ENCODE data around the gene OR5AP2. TPM values are rescaled to one million over a fixed set of nuclear protein-coding genes. Genes with fewer than 3 reads are reported as not detected.

OR5AP2 gene
- total and polyA plus RNA-seq, 2 donors (not counting 3 experiments of a cell fraction or from before 2014, with no cell fraction given), result not detected

- no peaks in the 10 kb centered on the region for H3K9me1 ChIP-seq (replicated peaks; ENCODE audit: control insufficient read depth, extremely low read depth, insufficient read depth, low read length)
- no peak overlapping the region for H2AFZ ChIP-seq (ENCODE audit: low read depth, low read length)
- H3K9ac ChIP-seq (replicated peaks; ENCODE audit: extremely low read depth, insufficient read depth, low read length), result no peak overlapping the region
- no peaks in the 10 kb centered on the region for H3K79me2 ChIP-seq (ENCODE audit: control insufficient read depth, insufficient read depth, low read length)
- H3K36me3 ChIP-seq (ENCODE audit: control insufficient read depth in 2 of 2, extremely low read depth in 1 of 2, insufficient read depth in 2 of 2, low read length in 2 of 2), result no peaks in the 10 kb centered on the region
- DNase-seq (ENCODE audit: low read depth, low spot score) (no peak), FAIRE-seq (no peak)
- dilution Hi-C loops (cut with MboI; ENCODE audit: extremely low pct_ligation_motif_present, low sequenced_read_pairs), result no loop called here
- POLR2A ChIA-PET, result no interaction called here
- H3K27me3 ChIP-seq (ENCODE audit: control insufficient read depth in 2 of 2, insufficient read depth in 2 of 2, low read length in 2 of 2), result no peaks in the 10 kb centered on the region
- intact Hi-C loops (cut with micrococcal nuclease), result no loop called here
- CTCF ChIA-PET, result no interaction called here
- no peaks in the 10 kb centered on the region for H4K20me1 ChIP-seq (replicated peaks; ENCODE audit: control insufficient read depth, extremely low read depth, insufficient read depth, low read length)
- H3K9me3 ChIP-seq (replicated peaks; ENCODE audit: control insufficient read depth, insufficient read depth, low read length), result no peaks in the 10 kb centered on the region
- no peak overlapping the region for H3K4me2 ChIP-seq (ENCODE audit: insufficient read depth, low read length)
- no peaks in the 10 kb centered on the region for H3K4me1 ChIP-seq (ENCODE audit: control insufficient read depth, extremely low read depth, insufficient read depth, low read length)
- no TSS peak for BruUV-seq (replicated peaks)
- TF ChIP-seq CTCF (IDR thresholded peaks at IDR 0.05; ENCODE audit: extremely low read depth in 1 of 2, insufficient read depth in 1 of 2, low read depth in 1 of 2, low read length in 2 of 2) (no peak), MYC (IDR thresholded peaks at IDR 0.05; ENCODE audit: low read depth, low read length) (no peak), POLR2A (IDR thresholded peaks at IDR 0.05; ENCODE audit: low read depth, low read length) (no peak), JUN (IDR thresholded peaks at IDR 0.05; ENCODE audit: borderline replicate concordance, insufficient read depth, insufficient read length, low read depth) (no peak), EZH2 (IDR thresholded peaks at IDR 0.05; ENCODE audit: borderline replicate concordance, low read depth, low read length, severe bottlenecking) (no peak), GATA2 (IDR thresholded peaks at IDR 0.05; ENCODE audit: insufficient read depth, insufficient read length, low read depth, low read length) (no peak), POLR2AphosphoS5 (IDR thresholded peaks at IDR 0.05; ENCODE audit: insufficient read depth, low read depth, low read length) (no peak), FOS (IDR thresholded peaks at IDR 0.05; ENCODE audit: borderline replicate concordance, insufficient read depth, low read length) (no peak)
- TF ChIP-seq, protein P1, sequence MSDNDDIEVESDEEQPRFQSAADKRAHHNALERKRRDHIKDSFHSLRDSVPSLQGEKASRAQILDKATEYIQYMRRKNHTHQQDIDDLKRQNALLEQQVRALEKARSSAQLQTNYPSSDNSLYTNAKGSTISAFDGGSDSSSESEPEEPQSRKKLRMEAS (IDR thresholded peaks at IDR 0.05; ENCODE audit: insufficient read depth, insufficient read length), result no peak
- H3K4me3 ChIP-seq (replicated peaks in 1 of 3; ENCODE audit: insufficient read depth in 1 of 3, low read depth in 1 of 3, low read length in 3 of 3), result no peak overlapping the region
- H3K27ac ChIP-seq (ENCODE audit: insufficient read depth, low read depth, low read length), result no peak overlapping the region
These were observed 16.3 kb downstream of the OR5AP2 start for GRCh38 chr11:56625946-56626345.

Measured in endothelial cell of umbilical vein (primary cell).